Activated CD4-positive, alpha-beta memory T cell treated with anti-CD3 and anti-CD28 coated beads, Interleukin-2, amount 10 ng/mL, durations not matched to agents 7 days and 5 days (primary cell): ENCODE results near the gene CRHR1. TPM values are rescaled to one million over a fixed set of nuclear protein-coding genes. Genes with fewer than 3 reads are reported as not detected.

Source experiments
- total RNA-seq, 2 experiments: library from RNA; stranded (reverse); gene quantifications; one replicate each; pipeline ENCODE4 v1.2.3, GENCODE V29; 2021

The CRHR1 gene
- total RNA-seq, 2 experiments from 2014 or later: not detected

Other genes with a start within 250 kb of the CRHR1 start
- not detected for gene SPPL2C, start 60.6 kb downstream of the CRHR1 start, total RNA-seq
- under 1 TPM; 0.15 to 0.70 TPM for gene MAPT, start 110.2 kb downstream of the CRHR1 start, total RNA-seq
- gene STH, start 214.9 kb downstream of the CRHR1 start, total RNA-seq: not detected